ENCODE data around the gene MYBPC1. TPM values are rescaled to one million over a fixed set of nuclear protein-coding genes. Genes with fewer than 3 reads are reported as not detected.

Gene MYBPC1
- total RNA-seq, 1 donor from 2014 or later, result not detected

- Histone ChIP-seq H3K27ac (no peak overlapping the region), H3K4me1 (no peaks in the 10 kb centered on the region), H3K27me3 (no peaks in the 10 kb centered on the region), H3K36me3 (peaks cover 4% of the 10 kb centered on the region), H3K4me3 (no peak overlapping the region), H3K9me3 (no peaks in the 10 kb centered on the region)
- no peak for TF ChIP-seq CTCF (IDR thresholded peaks at IDR 0.05)
- peak; percentile 41 for ATAC-seq
- no peak for DNase-seq
- intact Hi-C loops (cut with DNase I), result no loop called here
Observed at GRCh38 chr12:101714877-101715444, 120.2 kb downstream of the MYBPC1 start.

GRCh38 chr12:101719566-101719965, 124.8 kb downstream of the MYBPC1 start:
- no peaks in the 10 kb centered on the region for H3K27me3 ChIP-seq
- H3K27ac ChIP-seq, result no peak overlapping the region
- H3K4me1 ChIP-seq, result no peaks in the 10 kb centered on the region
- no peak for TF ChIP-seq CTCF (IDR thresholded peaks at IDR 0.05)
- H3K9me3 ChIP-seq, result no peaks in the 10 kb centered on the region
- DNase-seq (no peak), ATAC-seq (no peak)
- intact Hi-C loops (cut with DNase I), result no loop called here
- no peak overlapping the region for H3K4me3 ChIP-seq
- H3K36me3 ChIP-seq, result peaks cover 34% of the 10 kb centered on the region

- ATAC-seq (no peak), DNase-seq (no peak)
- H3K4me3 ChIP-seq, result no peak overlapping the region
- no peak for TF ChIP-seq CTCF (IDR thresholded peaks at IDR 0.05)
- intact Hi-C loops (cut with DNase I), result no loop called here
- H3K27me3 ChIP-seq, result no peaks in the 10 kb centered on the region
- no peaks in the 10 kb centered on the region for H3K4me1 ChIP-seq
- H3K27ac ChIP-seq, result no peak overlapping the region
- H3K9me3 ChIP-seq, result no peaks in the 10 kb centered on the region
- peaks cover 39% of the 10 kb centered on the region for H3K36me3 ChIP-seq
Observed at GRCh38 chr12:101720118-101720517, 125.3 kb downstream of the MYBPC1 start.

GRCh38 chr12:101722392-101722791, 127.6 kb downstream of the MYBPC1 start:
- Histone ChIP-seq H3K4me3 (no peak overlapping the region), H3K9me3 (no peaks in the 10 kb centered on the region), H3K27me3 (no peaks in the 10 kb centered on the region), H3K36me3 (peaks cover 41% of the 10 kb centered on the region), H3K4me1 (no peaks in the 10 kb centered on the region), H3K27ac (no peak overlapping the region)
- intact Hi-C loops (cut with DNase I), result no loop called here
- no peak for TF ChIP-seq CTCF (IDR thresholded peaks at IDR 0.05)
- ATAC-seq (no peak), DNase-seq (no peak)

GRCh38 chr12:101727098-101727497, 132.3 kb downstream of the MYBPC1 start:
- intact Hi-C loops (cut with DNase I), result no loop called here
- no peaks in the 10 kb centered on the region for H3K4me1 ChIP-seq
- ATAC-seq (no peak), DNase-seq (no peak)
- H3K27ac ChIP-seq, result no peak overlapping the region
- no peak overlapping the region for H3K4me3 ChIP-seq
- H3K36me3 ChIP-seq, result peaks cover 53% of the 10 kb centered on the region
- no peak for TF ChIP-seq CTCF (IDR thresholded peaks at IDR 0.05)
- no peaks in the 10 kb centered on the region for H3K27me3 ChIP-seq
- no peaks in the 10 kb centered on the region for H3K9me3 ChIP-seq

GRCh38 chr12:101729842-101730241, 135.1 kb downstream of the MYBPC1 start:
- no peaks in the 10 kb centered on the region for H3K4me1 ChIP-seq
- no peak for TF ChIP-seq CTCF (IDR thresholded peaks at IDR 0.05)
- H3K9me3 ChIP-seq, result no peaks in the 10 kb centered on the region
- H3K27ac ChIP-seq, result no peak overlapping the region
- peaks cover 38% of the 10 kb centered on the region for H3K36me3 ChIP-seq
- no peaks in the 10 kb centered on the region for H3K27me3 ChIP-seq
- intact Hi-C loops (cut with DNase I), result no loop called here
- no peak overlapping the region for H3K4me3 ChIP-seq
- DNase-seq, result no peak
- no peak for ATAC-seq
